A549 (cell line): ENCODE results near the gene ZNF182. TPM values are rescaled to one million over a fixed set of nuclear protein-coding genes. Genes with fewer than 3 reads are reported as not detected.

Source experiments
- ATAC-seq, 2 experiments: fragments of 200-7000 bp in 1 of 2; fragments of >200 bp in 1 of 2; cut with Nextera tagmentation in 1 of 2; cut with Tn5 transposase in 1 of 2; 3 replicates each; pipeline versions ENCODE4 v1.8.0 to v1.9.1; 2018 to 2020; ENCODE audit warnings: mild to moderate bottlenecking in 1 of 2, moderate library complexity in 1 of 2
- CTCF ChIA-PET: fragments of 300-600 bp; sonication (Branson Sonifier 250); formaldehyde crosslinking; extraction: SDS; loops from one replicate; lab custom pipeline; 2021; ENCODE audit warnings: antibody characterized with exemption, inconsistent platforms; lab: Yijun Ruan, JAX
- POLR2A ChIA-PET: fragments of 350-600 bp; formaldehyde crosslinking; extraction: SDS; loops from one replicate; lab custom pipeline; 2021; ENCODE audit warnings: antibody characterized with exemption, inconsistent platforms; lab: Yijun Ruan, JAX
- DNase-seq, 2 experiments: peaks; one replicate each; pipeline versions ENCODE4 v3.0.0 to v3.0.0-alpha.2; 2011 to 2016; ENCODE audit warnings: low read depth in 1 of 2, low spot score in 1 of 2
- FAIRE-seq: peaks from 2 replicates; lab custom pipeline; 2011; peaks lifted over from hg19 to GRCh38; lab: Jason Lieb, UNC
- H3K27ac ChIP-seq, 2 experiments: fragments of >200 bp; sonication (Bioruptor Twin); formaldehyde crosslinking; 3 replicates each; pipeline ENCODE4 v1.5.1; 2016 to 2017
- H3K4me1 ChIP-seq: fragments of >200 bp; sonication (Bioruptor Twin); formaldehyde crosslinking; 3 replicates; pipeline ENCODE4 v1.6.1; 2016
- H3K4me2 ChIP-seq: fragments of >200 bp; sonication (Bioruptor Twin); formaldehyde crosslinking; 3 replicates; pipeline ENCODE4 v1.6.1; 2016
- H3K4me3 ChIP-seq: fragments of >200 bp; sonication (Bioruptor Twin); formaldehyde crosslinking; 3 replicates; pipeline ENCODE4 v1.5.1; 2016
- H3K9me3 ChIP-seq: fragments of >200 bp; sonication (Bioruptor Twin); formaldehyde crosslinking; 3 replicates; pipeline ENCODE4 v1.6.1; 2016
- ATOH8 ChIP-seq: fragments of 250-450 bp; sonication (Bioruptor Pico); IDR thresholded peaks from 2 replicates; pipeline ENCODE4 v1.5.0; 2020; ENCODE audit warnings: low read depth, mild to moderate bottlenecking, moderate library complexity
- EHF ChIP-seq: fragments of 250-450 bp; sonication (Bioruptor Pico); IDR thresholded peaks from 2 replicates; pipeline ENCODE4 v1.5.0; 2020; ENCODE audit warnings: mild to moderate bottlenecking
- ELK1 ChIP-seq: fragments of 150-350 bp; IDR thresholded peaks from 2 replicates; pipeline ENCODE4 v1.6.1; 2014; ENCODE audit warnings: low read depth, mild to moderate bottlenecking, low read length
- EP300 ChIP-seq, 2 experiments: fragments of >200 bp; sonication (Bioruptor Twin); formaldehyde crosslinking; IDR thresholded peaks; 2 replicates in 1 of 2; 3 replicates in 1 of 2; pipeline ENCODE4 v1.6.1; 2016 to 2017
- FOSL2 ChIP-seq, 2 experiments: fragments of 450-650 bp in 1 of 2; fragments of >200 bp in 1 of 2; sonication (Bioruptor Twin) in 1 of 2; formaldehyde crosslinking; IDR thresholded peaks; 2 replicates each; pipeline versions ENCODE4 v1.5.0 to v1.6.1; 2016 to 2020; ENCODE audit warnings: mild to moderate bottlenecking in 1 of 2, moderate library complexity in 1 of 2
- FOXS1 ChIP-seq: fragments of 250-450 bp; sonication (Bioruptor Pico); IDR thresholded peaks from 2 replicates; pipeline ENCODE4 v1.5.0; 2020; ENCODE audit warnings: mild to moderate bottlenecking, moderate library complexity
- GATA3 ChIP-seq: IDR thresholded peaks from 2 replicates; pipeline ENCODE4 v1.6.1; 2012; ENCODE audit warnings: borderline replicate concordance
- HDAC2 ChIP-seq: fragments of 200-600 bp; sonication (generic); IDR thresholded peaks from 2 replicates; pipeline ENCODE4 v1.6.1; 2016
- HMGXB4 ChIP-seq: fragments of 250-450 bp; sonication (Bioruptor Pico); IDR thresholded peaks from 2 replicates; pipeline ENCODE4 v1.5.0; 2021; ENCODE audit warnings: mild to moderate bottlenecking, moderate library complexity, borderline replicate concordance
- HOXA7 ChIP-seq: fragments of 250-450 bp; sonication (Bioruptor Pico); IDR thresholded peaks from 2 replicates; pipeline ENCODE4 v1.5.0; 2020; ENCODE audit warnings: mild to moderate bottlenecking, moderate library complexity
- KDM5A ChIP-seq: fragments of 200-600 bp; sonication (generic); IDR thresholded peaks from 2 replicates; pipeline ENCODE4 v1.6.1; 2016; ENCODE audit warnings: antibody characterized with exemption, mild to moderate bottlenecking
- MAFK ChIP-seq: fragments of 450-650 bp; IDR thresholded peaks from 2 replicates; pipeline ENCODE4 v1.6.1; 2014; ENCODE audit not compliant: partially characterized antibody
- MYC ChIP-seq: IDR thresholded peaks from 2 replicates; pipeline ENCODE4 v1.6.1; 2012; ENCODE audit warnings: mild to moderate bottlenecking, inconsistent platforms, low read length, improper control_type of control experiment, borderline replicate concordance
- NPAS2 ChIP-seq: fragments of 250-450 bp; sonication (Bioruptor Pico); IDR thresholded peaks from 2 replicates; pipeline ENCODE4 v1.8.0; 2022; ENCODE audit warnings: mild to moderate bottlenecking, moderate library complexity, borderline replicate concordance
- PBX3 ChIP-seq: IDR thresholded peaks from 2 replicates; pipeline ENCODE4 v1.6.1; 2012
- POLR2AphosphoS2 ChIP-seq: conservative IDR thresholded peaks from 2 replicates; pipeline ENCODE4 v1.6.1; 2012; ENCODE audit warnings: low read length, improper control_type of control experiment, inconsistent platforms
- RAD21 ChIP-seq, 2 experiments: fragments of >200 bp in 1 of 2; sonication (Bioruptor Twin) in 1 of 2; formaldehyde crosslinking in 1 of 2; IDR thresholded peaks in 1 of 2; conservative IDR thresholded peaks in 1 of 2; 2 replicates in 1 of 2; 3 replicates in 1 of 2; pipeline ENCODE4 v1.6.1; 2012 to 2018; ENCODE audit warnings: inconsistent platforms in 1 of 2
- RNF2 ChIP-seq: fragments of 200-600 bp; sonication (generic); IDR thresholded peaks from 2 replicates; pipeline ENCODE4 v1.6.1; 2016; ENCODE audit warnings: low read depth, mild to moderate bottlenecking, antibody characterized with exemption, moderate library complexity, borderline replicate concordance
- SREBF2 ChIP-seq: fragments of 450-650 bp; IDR thresholded peaks from 2 replicates; pipeline ENCODE4 v1.6.1; 2014; ENCODE audit warnings: mild to moderate bottlenecking, moderate library complexity
- TFCP2L1 ChIP-seq: fragments of 250-450 bp; sonication (Bioruptor Pico); IDR thresholded peaks from 2 replicates; pipeline ENCODE4 v1.5.0; 2021; ENCODE audit warnings: mild to moderate bottlenecking
- TP53 ChIP-seq: fragments of 250-450 bp; sonication (Bioruptor Pico); IDR thresholded peaks from 2 replicates; pipeline ENCODE4 v1.5.0; 2021; ENCODE audit warnings: mild to moderate bottlenecking, moderate library complexity
- ZSCAN20 ChIP-seq: fragments of 250-450 bp; sonication (Bioruptor Pico); IDR thresholded peaks from 2 replicates; pipeline ENCODE4 v1.8.0; 2022; ENCODE audit warnings: mild to moderate bottlenecking, moderate library complexity
- whole genome bisulfite sequencing: methylation state at CpG from one replicate; pipeline ENCODE4 v1.1.6; 2017; ENCODE audit errors: missing lambda C conversion rate; 5-methylcytosine and 5-hydroxymethylcytosine counted together
- polyA plus RNA-seq, 4 experiments: library from polyadenylated mRNA; depleted of rRNA in 3 of 4; stranded (reverse); fragments of >200 nt; fragmentation: RNase III in 1 of 4; extraction: RNeasy Plus Mini Kit Qiagen cat#74134 plus additional on column Dnase treatment in 1 of 4; gene quantifications; 2 replicates in 3 of 4; 3 replicates in 1 of 4; pipeline ENCODE4 v1.2.3, GENCODE V29; 2011 to 2017

Gene ZNF182
- polyA plus RNA-seq, 2 of the 4 experiments (the other 2 are of a cell fraction): 4.1 to 5.1 TPM

GRCh38 chrX:48046846-48047245 is 43.1 kb upstream of the ZNF182 start (continued):
- TF ChIP-seq ELK1: no peak
- no peak for TF ChIP-seq KDM5A
- TF ChIP-seq EP300 (IDR thresholded peaks at IDR 0.05): no peak
- TF ChIP-seq FOSL2 (IDR thresholded peaks at IDR 0.05): no peak
- no peak for TF ChIP-seq FOSL2 (CRISPR knock-in tag; IDR thresholded peaks at IDR 0.05)
- TF ChIP-seq, all 56 proteins: peak for 0

- H3K27ac ChIP-seq: no peak overlapping the region
- DNase-seq (no peak), FAIRE-seq (no peak)
Observed at GRCh38 chrX:48045410-48046311, 41.9 kb upstream of the ZNF182 start.

GRCh38 chrX:48043056-48043455 is 39.3 kb upstream of the ZNF182 start:
- no peak for FAIRE-seq
- CTCF ChIA-PET: no interaction called here
- TF ChIP-seq EHF: no peak
- TF ChIP-seq ZSCAN20: no peak
- TF ChIP-seq TFCP2L1 (CRISPR knock-in tag): no peak
- no peak for TF ChIP-seq SREBF2
- TF ChIP-seq HOXA7 (CRISPR knock-in tag): no peak
- no peak for TF ChIP-seq TP53 (CRISPR knock-in tag)
- TF ChIP-seq HDAC2: no peak
- TF ChIP-seq MYC: no peak
- no peak for TF ChIP-seq NPAS2
- TF ChIP-seq RAD21 (conservative IDR thresholded peaks at IDR 0.05 in 1 of 2, IDR thresholded peaks at IDR 0.05 in 1 of 2): no peak
- TF ChIP-seq KDM5A: no peak
- TF ChIP-seq FOXS1: no peak
- no peak for TF ChIP-seq RNF2
- TF ChIP-seq MAFK: no peak
- no peak for TF ChIP-seq GATA3
- no peak for TF ChIP-seq POLR2AphosphoS2
- no peak for TF ChIP-seq HMGXB4 (CRISPR knock-in tag)
- no peak for TF ChIP-seq ATOH8 (CRISPR knock-in tag)

More at GRCh38 chrX:48045410-48046311, 41.9 kb upstream of the ZNF182 start:
- Histone ChIP-seq H3K9me3 (no peaks in the 10 kb centered on the region), H3K4me2 (no peak overlapping the region), H3K4me1 (no peaks in the 10 kb centered on the region), H3K4me3 (no peak overlapping the region)
- CTCF ChIA-PET: no interaction called here
- ATAC-seq: no peak
- TF ChIP-seq PBX3 (no peak), MYC (no peak)
- 35% methylated on average over 8 of the region's 8 CpGs for WGBS
- POLR2A ChIA-PET: no interaction called here

More at GRCh38 chrX:48043056-48043455, 39.3 kb upstream of the ZNF182 start:
- 3% methylated on average over 4 of the region's 4 CpGs for WGBS
- ATAC-seq (no peak), DNase-seq (no peak)
- no peak overlapping the region for H3K27ac ChIP-seq
- H3K4me3 ChIP-seq: no peak overlapping the region
- no peak overlapping the region for H3K4me2 ChIP-seq
- H3K4me1 ChIP-seq: no peaks in the 10 kb centered on the region
- POLR2A ChIA-PET: no interaction called here
- H3K9me3 ChIP-seq: no peaks in the 10 kb centered on the region
